Stimulated activated CD4-positive, alpha-beta T cell treated with anti-CD3 and anti-CD28 coated beads, Interleukin-1b, Interleukin-23, amount 100 ng/mL, for 4 hours (primary cell): ENCODE results near the gene PCYT2.

Source experiments
- DNase-seq, 2 donors: peaks; one replicate each; pipeline ENCODE4 v3.0.0-alpha.2; 2020; ENCODE audit warnings: low read depth in 2 of 2

Gene PCYT2

GRCh38 chr17:81944858-81945257 is 33.7 kb upstream of the PCYT2 start:
- no peak for DNase-seq

GRCh38 chr17:81942167-81942553 is 31.0 kb upstream of the PCYT2 start:
- DNase-seq: no peak

- no peak for DNase-seq
Measured at GRCh38 chr17:81941484-81942166, 30.4 kb upstream of the PCYT2 start.

GRCh38 chr17:81940538-81941483 is 29.6 kb upstream of the PCYT2 start:
- no peak for DNase-seq

GRCh38 chr17:81939881-81940385 is 28.7 kb upstream of the PCYT2 start:
- DNase-seq: no peak

GRCh38 chr17:81939218-81939617 is 28.0 kb upstream of the PCYT2 start:
- no peak for DNase-seq

- DNase-seq: no peak
Measured at GRCh38 chr17:81935709-81936084, 24.5 kb upstream of the PCYT2 start.

GRCh38 chr17:81934850-81935708 is 23.9 kb upstream of the PCYT2 start:
- no peak for DNase-seq

GRCh38 chr17:81934098-81934757 is 23.0 kb upstream of the PCYT2 start:
- DNase-seq: no peak

GRCh38 chr17:81933178-81933699 is 22.0 kb upstream of the PCYT2 start:
- DNase-seq: no peak

- DNase-seq: no peak
Measured at GRCh38 chr17:81932333-81932983, 21.3 kb upstream of the PCYT2 start.

- no peak for DNase-seq
Measured at GRCh38 chr17:81931557-81932332, 20.5 kb upstream of the PCYT2 start.

- no peak for DNase-seq
Measured at GRCh38 chr17:81931189-81931556, 20.0 kb upstream of the PCYT2 start.

GRCh38 chr17:81930142-81931125 is 19.2 kb upstream of the PCYT2 start:
- no peak for DNase-seq

- DNase-seq: no peak
Measured at GRCh38 chr17:81929253-81930141, 18.3 kb upstream of the PCYT2 start.

GRCh38 chr17:81928544-81929252 is 17.5 kb upstream of the PCYT2 start:
- DNase-seq: no peak
